Muscle of back (tissue), 11 donors: ENCODE results near the gene NEDD9. TPM values are rescaled to one million over a fixed set of nuclear protein-coding genes. Genes with fewer than 3 reads are reported as not detected.

ENCODE experiments used
- DNase-seq, 3 donors: peaks; one replicate each; pipeline versions ENCODE4 v3.0.0 to v3.0.0-alpha.2; 2013
- polyA plus RNA-seq, 10 donors: library from polyadenylated mRNA; unstranded; fragments of 120-200 nt; gene quantifications; one replicate each; pipeline ENCODE4 v1.2.1, GENCODE V29; 2013; ENCODE audit not compliant: insufficient read length in 10 of 10

Gene NEDD9
- polyA plus RNA-seq, 10 donors = 12.8 to 20.7 (median 14.6) TPM

DNA sequence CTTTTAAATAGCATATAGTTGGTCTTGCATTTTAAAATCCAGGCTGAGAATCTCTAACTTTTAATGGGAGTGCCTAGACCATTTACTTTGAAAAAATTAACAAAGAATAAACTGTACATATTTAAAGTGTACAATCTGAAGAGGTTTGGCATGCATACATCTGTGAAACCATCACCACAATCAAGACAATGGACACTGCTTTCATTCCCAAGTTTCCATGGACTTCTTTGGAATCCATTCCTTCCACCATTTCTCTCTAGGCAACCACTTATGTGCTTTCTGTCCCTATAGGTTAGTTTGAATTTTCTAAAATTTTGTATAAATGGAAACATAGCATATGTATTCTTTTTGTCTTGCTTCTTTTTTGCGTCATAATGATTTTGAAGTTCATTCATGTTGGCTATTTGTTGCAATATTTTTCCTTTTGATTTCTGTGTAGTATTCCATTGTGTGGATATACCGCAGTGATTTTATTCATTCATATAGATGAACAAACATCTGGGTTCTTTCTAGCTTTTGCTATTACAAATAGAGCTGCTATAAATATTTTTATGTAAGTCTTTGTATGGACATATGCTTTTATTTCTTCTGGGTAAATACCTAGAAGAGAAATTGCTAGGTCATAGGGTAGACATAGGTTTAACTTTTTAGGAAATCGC, 50.9 kb downstream of the NEDD9 start:
- no peak for DNase-seq

DNA sequence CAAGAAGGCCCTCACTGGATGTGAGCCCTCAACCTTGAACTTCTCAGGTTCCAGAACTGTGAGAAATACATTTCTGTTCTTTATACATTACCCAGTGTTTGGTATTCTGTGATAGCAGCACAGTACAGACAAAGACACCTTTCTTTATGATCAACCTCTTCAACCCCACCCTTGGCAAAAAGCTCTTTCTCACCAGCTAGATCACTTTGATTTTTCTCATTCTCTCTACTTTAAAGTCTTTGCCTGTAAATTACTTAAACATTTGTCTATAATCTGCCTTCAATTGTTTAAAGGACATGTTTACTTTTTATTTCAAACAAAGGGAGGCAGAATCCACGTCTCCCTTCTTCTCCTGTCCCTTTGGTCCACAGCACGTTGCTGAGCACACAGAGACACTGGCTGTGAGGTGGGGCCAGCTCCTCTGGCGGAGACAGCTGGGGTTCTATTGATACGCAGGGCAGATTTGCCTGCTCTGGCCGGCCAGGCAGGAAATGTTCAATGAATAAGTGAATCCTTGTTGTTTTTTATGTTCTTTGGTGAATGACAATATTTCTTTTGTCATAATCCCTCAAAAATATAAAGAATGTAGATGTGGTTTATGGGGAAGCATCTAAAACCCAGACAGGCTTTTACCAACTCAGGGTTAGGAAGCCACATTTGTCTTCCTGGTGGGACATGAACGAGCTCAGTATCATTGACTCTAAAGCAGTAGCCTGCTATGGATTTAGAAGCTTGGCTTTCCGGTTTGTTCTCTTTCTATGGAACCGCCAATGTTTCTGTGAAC, 52.9 kb downstream of the NEDD9 start:
- no peak for DNase-seq

DNA sequence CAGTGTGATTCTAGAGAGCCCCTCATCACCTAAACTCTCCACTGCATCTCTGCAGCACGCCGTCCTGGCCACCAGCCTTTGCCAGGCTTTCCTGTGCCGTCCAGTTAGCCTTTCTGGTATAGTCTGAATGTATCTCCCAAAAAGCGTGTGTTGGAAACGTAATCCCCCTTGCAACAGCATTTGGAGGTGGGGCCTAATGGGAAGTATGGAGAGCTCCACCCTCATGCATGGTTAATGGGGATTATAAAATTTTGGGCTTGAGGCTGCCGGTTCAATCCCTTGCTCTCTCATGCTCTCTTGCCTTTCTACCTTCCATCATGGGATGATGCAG, 53.4 kb downstream of the NEDD9 start:
- DNase-seq = no peak

DNA sequence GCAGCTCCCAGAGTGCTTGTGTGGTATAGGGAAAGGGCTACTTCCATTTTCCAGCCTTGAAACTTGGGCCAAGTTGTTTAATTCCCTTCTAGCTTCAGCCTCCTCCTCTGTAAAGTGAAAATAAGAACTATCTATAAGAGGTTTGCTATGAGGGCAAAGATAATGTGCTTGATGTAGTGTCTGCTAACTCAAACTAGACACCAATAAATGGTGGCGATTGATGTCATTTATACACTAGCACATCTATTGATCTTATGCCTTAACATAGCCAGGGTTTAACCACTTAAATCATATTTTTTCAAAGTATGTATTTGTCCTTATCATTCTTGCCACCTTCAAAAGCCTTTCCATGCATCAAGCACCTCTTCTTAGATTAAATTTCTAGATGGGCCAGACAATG, 55.2 kb downstream of the NEDD9 start:
- no peak for DNase-seq

DNA sequence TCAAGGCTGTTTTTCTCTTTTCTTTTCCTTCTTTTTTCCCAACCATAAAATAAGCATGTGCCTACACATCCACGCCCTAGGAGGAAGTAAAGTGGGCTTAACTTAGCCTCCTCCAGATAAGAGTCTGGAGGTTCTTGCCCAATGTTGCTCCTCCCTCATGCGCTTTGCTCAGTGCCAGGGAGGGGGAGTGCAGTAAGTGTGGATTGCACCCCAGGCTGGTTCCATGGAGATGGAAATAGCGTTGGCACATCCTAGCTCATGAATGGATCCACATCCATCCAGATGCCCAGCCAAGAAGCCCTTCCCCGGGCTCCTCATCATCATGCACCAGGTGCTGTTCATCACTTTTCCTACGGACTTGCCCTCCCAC, 58.2 kb downstream of the NEDD9 start:
- no peak for DNase-seq

DNA sequence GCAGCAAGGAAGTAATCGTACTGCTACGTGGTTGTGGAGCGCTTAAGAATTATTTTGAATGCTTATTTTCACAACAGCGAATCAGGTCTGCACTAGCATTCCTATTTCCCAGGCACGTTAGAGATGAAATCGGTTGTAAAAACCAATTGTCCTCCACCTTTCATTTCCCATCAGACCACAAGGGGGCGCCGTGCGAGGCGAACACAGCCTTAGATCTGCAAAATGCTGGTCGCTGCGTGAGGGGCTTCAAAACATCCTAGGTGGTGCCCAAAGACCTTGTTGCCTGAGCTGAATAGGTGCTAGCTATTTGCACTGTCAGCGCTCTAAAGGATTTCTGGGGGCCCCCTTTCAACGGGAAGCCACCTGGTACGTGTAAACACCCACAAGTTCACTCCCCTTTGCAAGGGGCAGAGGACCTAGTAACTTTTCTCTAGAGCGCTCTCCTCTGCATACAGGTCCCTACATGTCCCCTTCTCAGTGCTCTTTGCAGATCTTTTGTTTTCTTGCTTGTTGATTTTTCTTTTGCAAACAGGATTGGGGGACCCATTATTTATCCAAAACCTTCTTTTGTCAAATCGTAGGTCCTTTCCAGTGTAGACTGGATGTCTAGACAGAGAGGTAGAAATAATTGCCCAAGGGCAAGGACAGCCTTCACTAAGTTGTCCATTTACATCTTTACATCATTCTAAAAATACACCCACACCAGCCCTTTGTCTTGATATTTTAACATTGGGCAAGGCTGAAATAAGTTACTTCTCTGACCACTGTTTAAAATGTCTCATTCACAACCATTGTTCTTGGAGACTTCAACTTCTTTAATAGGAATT, 59.8 kb downstream of the NEDD9 start:
- peak in 2 of 3 donors; percentile 59 to 62 for DNase-seq

DNA sequence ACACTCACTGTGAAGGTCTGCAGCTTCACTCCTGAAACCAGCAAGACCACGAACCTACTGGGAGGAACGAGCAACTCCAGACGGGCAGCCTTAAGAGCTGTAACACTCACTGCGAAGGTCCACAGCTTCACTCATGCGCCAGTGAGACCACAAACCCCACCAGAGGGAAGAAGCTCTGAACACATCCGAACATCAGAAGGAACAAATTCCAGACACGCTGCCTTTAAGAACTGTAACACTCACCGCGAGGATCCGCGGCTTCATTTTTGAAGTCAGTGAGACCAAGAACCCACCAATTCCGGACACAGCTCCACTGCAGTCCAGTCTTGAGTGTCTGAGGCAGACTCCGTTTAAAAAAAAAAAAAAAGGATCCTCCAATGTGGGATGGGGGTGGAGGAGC, 60.5 kb downstream of the NEDD9 start:
- DNase-seq = no peak

DNA sequence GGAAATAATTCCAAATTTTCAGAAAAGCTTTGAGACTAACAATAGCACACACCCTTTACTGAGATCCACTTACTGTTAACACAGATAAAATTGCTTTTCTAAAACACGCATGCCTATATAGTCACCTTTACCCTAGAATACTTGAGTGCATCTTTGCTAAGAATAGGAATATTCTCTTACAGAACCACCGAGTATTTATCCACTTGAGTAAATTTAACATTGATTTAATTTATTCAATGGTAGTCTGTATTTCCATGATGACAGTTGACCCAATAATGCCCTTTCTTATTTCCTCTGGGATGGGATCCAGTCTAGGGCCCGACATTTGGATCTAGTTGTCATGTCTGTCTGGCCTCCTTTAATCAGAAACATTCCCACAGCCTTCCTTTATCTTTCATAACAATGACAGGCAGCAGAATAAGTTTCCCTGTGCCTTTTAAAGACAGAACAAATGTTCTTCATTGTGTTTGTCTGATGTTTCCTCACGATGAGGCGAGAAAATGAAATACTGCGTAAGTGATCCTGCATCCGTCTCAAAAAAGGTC, 64.3 kb downstream of the NEDD9 start:
- DNase-seq = no peak

DNA sequence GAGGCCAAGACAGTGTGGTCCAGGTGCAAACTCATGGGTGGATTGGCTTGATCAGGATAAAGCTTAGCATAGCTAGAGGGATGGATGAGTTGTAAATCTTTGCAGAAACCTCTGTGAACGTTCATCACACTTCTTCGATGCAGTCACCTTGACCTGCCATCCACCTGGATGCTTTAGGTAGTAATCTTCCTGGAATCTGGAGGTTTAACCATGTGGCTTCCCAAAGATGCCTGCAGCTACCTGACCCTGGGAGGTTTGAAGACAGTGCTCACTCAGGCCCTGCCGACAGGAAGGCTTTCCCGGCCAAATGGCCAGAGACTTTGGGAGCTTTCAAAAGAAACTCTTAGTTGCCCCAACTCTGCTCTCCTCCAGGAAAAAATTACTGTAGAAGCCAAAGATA, 65.5 kb downstream of the NEDD9 start:
- no peak for DNase-seq

DNA sequence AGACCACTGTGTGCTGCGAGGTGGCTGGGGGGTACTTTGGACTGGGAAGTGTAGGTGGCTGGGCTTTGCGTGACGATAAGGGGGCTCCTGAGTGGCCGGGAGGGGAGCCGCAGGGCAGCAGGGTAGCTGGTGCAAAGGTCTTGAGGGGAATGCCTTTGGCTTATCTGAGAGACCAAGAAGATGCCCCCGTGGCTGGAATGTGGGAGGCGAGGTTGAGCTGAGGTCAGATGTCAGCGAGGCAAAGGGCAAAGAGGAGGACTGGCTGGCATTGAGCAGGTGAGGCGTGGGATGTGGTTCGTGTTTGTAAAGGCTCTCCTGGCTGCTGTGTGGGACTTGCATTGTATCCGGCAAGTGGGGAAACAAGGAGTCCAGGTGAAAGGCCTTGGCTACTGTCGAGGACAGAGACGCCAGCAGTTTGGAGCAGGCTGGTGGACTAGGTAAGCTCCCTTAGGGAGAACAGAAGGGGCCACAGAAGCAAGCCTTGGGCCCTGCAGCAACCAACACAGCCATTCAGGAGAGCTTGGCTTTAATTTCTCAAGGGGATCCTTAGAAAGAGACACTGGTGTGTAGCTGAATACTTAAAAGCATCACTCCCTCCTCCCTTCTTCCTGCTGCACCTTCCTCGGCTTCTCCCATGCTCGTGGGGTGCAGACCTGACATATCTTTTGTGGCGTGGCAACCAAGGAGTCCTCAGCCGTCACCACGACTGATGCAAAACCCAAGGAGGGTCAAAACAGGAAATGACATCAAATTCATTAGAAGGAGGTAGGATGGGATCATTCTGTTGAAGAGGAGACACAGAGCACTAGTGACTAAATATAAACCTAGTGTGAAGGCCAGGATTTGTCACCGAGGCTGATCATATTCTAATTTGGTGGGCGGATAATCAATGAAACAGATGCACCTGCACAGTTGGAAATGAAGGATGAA, 67.5 kb downstream of the NEDD9 start:
- DNase-seq = no peak

DNA sequence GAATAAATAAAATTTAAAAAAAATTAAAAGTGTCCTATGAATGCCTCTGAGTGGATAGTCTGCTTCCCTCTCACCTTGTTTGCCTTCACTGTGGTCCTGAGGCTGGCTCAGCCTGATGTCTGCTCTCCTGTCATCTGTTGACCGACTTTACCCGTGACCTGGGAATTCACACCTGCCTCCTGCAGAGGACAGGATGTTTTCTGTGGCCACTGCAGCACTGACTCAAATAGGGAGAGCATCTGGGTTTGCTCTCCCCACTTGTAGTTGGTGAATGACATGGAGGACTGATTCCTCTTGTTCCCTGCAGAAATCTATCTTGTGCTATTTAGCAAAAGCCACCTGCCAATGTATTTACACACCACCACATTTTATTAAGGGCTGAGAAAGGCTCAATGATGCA, 68.5 kb downstream of the NEDD9 start:
- no peak for DNase-seq

DNA sequence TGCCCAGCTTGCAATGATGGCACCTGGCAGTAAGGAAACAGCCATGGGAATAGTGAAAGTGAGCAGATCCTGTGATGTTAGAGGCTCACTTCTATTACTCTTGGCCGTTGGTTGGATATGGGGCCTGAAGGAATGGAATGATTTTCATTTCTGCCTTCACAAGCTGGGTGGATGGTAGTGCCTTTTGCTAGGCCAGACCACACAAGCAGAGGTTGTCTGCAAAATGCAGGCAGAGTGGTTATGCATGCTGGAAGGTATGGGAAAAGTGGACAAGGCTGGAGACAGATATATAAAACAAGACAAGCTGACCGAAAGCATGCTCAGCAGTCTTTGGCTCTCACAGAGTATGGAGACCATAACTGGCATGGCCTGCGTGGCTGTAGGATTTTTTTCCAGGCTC, 70.2 kb downstream of the NEDD9 start:
- DNase-seq = no peak

DNA sequence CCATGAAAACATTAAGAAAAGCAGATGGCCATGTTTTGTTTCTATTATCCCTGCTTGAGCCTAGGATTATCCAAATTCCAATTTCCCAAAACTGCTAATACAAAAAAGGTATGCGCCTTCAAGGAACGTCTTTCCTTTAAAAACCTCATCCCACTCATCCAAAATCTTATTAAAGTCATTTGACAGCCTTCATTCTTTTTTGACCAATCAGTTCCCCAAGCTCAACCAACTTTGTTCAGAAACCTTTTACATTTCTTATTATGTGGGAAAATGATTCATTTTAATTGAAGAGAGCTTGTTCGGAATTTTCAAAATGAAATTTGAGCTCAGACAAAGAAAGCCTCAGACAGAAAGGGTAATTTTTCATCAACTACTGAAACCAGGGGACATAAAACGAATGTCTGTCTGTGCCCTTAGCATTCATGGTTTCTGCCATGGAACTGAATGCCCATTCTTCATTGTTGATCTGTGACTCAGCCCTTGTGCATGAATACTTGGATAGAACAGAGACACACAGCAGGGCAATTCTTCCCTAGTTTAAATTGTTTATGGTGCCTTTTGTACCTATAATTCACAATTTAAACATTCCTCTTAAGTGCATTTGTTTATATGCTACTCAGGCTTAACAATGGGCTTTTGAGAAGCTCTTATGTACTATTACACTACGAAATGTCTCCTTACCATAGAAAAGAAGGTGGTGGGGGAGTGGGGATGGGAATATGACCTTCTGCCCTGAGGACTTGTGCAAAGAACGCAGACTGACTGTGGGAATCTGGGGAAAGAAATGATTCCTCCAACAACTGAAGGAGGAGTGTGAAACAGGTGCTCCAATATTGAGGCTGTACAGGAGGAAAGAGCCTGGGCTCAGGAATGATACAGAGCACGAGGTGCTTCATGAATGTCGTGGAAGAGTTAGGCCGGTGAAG, 71.2 kb downstream of the NEDD9 start:
- no peak for DNase-seq

DNA sequence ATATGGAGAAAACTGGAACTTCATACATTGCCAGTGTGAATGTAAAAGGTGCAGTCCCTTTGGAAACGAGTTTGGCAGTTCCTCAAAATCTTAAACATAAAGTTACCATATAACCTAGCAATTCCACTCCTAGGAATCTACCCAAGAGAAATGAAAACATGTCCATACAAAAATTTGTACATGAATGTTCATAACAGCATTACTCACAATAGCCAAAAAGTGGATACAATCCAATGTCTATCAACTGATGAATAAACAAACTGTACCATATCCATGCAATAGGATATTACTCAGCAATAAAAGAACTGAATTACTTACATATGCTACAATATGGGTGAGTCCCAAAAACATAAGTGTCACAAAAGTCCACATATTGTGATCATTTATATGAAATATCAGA, 72.3 kb downstream of the NEDD9 start:
- no peak for DNase-seq

DNA sequence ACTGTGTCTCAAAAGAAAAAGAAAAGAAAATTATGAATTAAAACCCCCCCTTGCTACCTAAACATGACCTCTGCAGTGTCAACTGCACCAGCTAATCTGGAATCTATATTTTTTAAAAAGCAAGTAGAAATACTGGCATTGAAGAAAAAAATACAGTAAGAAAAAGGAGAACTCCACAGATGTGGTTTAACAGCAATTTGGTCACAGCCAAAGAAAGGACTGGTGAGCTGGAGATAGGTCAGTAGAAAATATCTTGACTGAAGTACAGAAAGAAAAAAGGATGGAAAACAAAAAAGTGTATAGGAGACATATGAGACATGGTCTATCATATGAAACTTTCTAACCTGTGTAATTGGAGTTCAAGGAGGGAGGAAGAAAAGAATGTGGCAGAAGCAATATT, 76.9 kb downstream of the NEDD9 start:
- no peak for DNase-seq

DNA sequence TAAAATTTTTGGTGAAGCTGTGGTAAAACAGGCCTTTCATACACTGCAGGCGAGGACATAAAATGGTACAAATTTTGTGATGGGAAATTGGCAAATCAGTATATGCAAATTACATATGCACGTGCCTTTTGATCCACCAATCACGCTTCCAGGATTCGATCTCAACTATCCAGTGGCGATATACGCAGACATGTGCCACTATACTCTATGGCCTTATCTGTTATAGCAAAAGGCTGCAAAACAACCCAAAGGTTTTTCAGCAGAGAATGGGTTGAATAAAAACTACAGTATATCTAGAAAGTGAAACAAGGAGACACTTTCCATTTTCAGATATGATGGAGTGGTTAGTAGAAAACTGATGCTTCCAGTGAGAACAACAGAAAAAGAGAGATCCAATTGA, 79.0 kb downstream of the NEDD9 start:
- DNase-seq = no peak

DNA sequence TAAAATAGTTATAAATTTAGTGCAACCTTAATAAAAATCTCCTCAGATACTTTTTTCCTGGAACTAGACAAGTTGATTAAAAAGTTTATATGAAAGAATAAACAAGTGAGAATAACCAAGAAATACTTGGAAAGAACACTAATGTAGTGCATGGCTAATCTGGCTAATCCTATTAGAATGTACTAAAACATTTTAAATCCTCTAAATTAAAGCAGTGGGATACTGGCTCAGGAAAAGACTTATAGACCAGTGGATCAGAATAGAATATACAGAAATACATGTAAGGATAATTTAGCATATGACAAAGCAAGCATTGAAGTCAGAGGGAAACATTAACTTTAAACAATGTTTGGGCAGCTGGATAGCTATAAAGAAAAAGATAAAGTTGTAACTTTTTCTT, 79.9 kb downstream of the NEDD9 start:
- no peak for DNase-seq

DNA sequence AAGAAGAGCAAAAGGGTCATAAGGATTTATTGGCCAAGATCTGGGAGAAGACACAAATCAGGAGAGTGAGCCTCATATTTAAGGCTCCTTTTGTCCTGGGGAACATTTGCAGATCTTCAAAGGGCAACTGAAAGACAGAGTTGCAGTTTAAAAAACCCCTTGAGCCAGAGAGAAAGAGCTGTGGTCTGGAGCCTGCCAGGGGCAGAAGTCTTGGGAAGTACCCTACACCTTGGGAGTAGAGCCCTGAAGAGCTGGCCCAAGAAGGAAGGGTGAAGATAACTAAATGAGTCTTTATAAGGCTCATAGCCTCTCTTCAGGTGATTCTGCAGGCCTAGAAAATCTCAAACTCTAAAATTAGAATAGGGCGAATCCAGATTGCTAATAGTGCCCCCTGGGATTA, 81.0 kb downstream of the NEDD9 start:
- DNase-seq = no peak

DNA sequence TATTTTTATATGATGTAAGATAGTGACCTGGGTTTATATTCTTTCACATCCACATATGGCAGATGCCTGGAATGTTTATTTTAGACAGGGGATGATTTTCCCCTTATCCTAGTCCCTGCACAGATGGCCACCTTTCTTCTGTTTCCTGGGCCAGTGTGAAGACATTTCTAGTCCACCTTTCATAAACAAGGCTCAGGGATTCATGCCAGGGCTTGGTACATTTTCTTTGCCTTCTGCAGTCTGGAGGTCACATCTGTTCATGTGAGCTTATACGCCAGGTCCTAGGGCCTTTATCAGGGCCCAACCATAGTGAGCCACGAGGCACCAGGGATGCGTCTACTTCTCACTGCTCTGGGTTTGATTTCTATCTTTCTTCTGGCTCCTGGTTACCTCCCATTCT, 82.9 kb downstream of the NEDD9 start:
- no peak for DNase-seq

DNA sequence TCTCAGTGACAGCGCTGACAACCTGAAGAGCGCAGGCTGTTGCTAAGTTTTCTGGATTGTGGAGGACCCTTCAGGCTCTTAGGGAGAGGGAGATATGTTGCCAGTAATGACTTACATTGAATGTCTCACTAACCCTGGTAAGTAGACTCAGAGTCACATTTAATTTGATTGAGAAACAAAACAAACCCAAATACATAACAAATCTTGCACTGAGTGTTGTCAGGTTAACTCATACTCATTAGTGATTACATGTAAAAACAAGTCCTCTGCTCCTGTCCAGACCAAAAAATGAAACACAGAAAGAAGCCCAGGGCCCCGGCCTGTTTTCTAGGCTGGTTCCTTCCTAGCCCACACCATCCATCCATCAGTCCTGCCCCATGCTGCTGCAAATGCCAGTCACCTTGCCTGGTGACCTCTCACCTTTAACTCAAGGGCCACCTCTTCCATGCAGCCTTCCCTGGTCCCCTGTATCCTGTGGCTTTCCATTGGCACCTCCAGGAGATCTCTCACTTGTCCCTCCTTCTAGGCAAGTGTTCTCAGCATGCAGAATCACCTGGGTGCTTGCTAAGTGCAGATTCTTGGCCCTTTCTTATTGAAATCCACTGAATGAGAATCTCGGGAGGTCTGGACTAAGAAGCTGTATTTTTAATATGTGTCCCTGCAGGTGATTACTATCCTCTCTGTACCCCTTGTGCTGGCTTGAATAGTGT, 86.2 kb downstream of the NEDD9 start:
- DNase-seq = no peak
